Gastroesophageal sphincter (tissue), 4 donors: ENCODE measurements around the gene SYTL4. TPM values are rescaled to one million over a fixed set of nuclear protein-coding genes. Genes with fewer than 3 reads are reported as not detected.

Source experiments
- ATAC-seq: fragments of 150-250 bp; one replicate; pipeline ENCODE4 v1.9.1; 2016; ENCODE audit warnings: mild to moderate bottlenecking, moderate library complexity
- H3K27ac ChIP-seq, 4 donors: fragments of 200-600 bp; sonication (generic) in 3 of 4; 1 replicate in 3 of 4; 2 replicates in 1 of 4; pipeline ENCODE4 v1.5.1; 2016 to 2019
- H3K27me3 ChIP-seq: fragments of 200-600 bp; sonication (generic); one replicate; pipeline ENCODE4 v1.5.1; 2019
- H3K36me3 ChIP-seq, 2 donors: fragments of 200-600 bp; sonication (generic); one replicate each; pipeline ENCODE4 v1.5.1; 2019; ENCODE audit warnings: control low read depth in 1 of 2
- H3K4me1 ChIP-seq, 3 donors: fragments of 200-600 bp; sonication (generic); 1 replicate in 2 of 3; 2 replicates in 1 of 3; pipeline ENCODE4 v1.5.1; 2016 to 2019; ENCODE audit warnings: control low read depth in 2 of 3
- H3K4me3 ChIP-seq, 2 donors: fragments of 200-600 bp; sonication (generic); one replicate each; pipeline ENCODE4 v1.5.1; 2019; ENCODE audit warnings: mild to moderate bottlenecking in 1 of 2, moderate library complexity in 1 of 2
- H3K9me3 ChIP-seq, 3 donors: fragments of 200-600 bp; sonication (generic); one replicate each; pipeline ENCODE4 v1.5.1; 2017 to 2019; ENCODE audit warnings: control low read depth in 2 of 3
- CTCF ChIP-seq, 4 experiments: fragments of 200-600 bp in 2 of 4; fragments of 450-650 bp in 2 of 4; sonication (generic) in 1 of 4; IDR thresholded peaks; one replicate each; pipeline ENCODE4 v1.5.1; 2017 to 2019; ENCODE audit warnings: antibody characterized with exemption in 4 of 4, mild to moderate bottlenecking in 2 of 4, moderate library complexity in 2 of 4
- EP300 ChIP-seq: sonication (generic); formaldehyde crosslinking; IDR thresholded peaks from one replicate; pipeline ENCODE4 v1.6.1; 2017; ENCODE audit warnings: antibody characterized with exemption, mild to moderate bottlenecking
- POLR2A ChIP-seq, 2 donors: fragments of 450-650 bp; IDR thresholded peaks; one replicate each; pipeline ENCODE4 v1.6.1; 2017; ENCODE audit warnings: antibody characterized with exemption in 2 of 2, mild to moderate bottlenecking in 2 of 2, moderate library complexity in 1 of 2
- POLR2AphosphoS5 ChIP-seq: sonication (generic); formaldehyde crosslinking; IDR thresholded peaks from one replicate; pipeline ENCODE4 v1.6.1; 2017; ENCODE audit warnings: antibody characterized with exemption
- WGBS, 2 donors: methylation state at CpG; one replicate each; pipeline ENCODE4 v1.1.5; 2018; ENCODE audit warnings: low coverage in 1 of 2; 5-methylcytosine and 5-hydroxymethylcytosine counted together
- total RNA-seq, 4 donors: library from RNA; depleted of rRNA; stranded (reverse); fragments of >200 nt; gene quantifications; one replicate each; pipeline ENCODE4 v1.1.0, GENCODE V29; 2016

The SYTL4 gene
- total RNA-seq, 4 donors from 2014 or later: 18.6 to 33.6 (median 26.7) TPM

GRCh38 chrX:100645106-100645505 lies 86.8 kb downstream of the SYTL4 start:
- no peaks in the 10 kb centered on the region for H3K36me3 ChIP-seq
- H3K4me3 ChIP-seq: peak overlapping the region; percentile 11 to 42
- no peaks in the 10 kb centered on the region for H3K27me3 ChIP-seq
- 31 to 54% methylated on average over 2 to 3 of the region's 4 CpGs for WGBS, 2 donors
- peak overlapping the region in 2 of 4 donors; percentile 49 to 59 for H3K27ac ChIP-seq
- H3K9me3 ChIP-seq: no peaks in the 10 kb centered on the region
- H3K4me1 ChIP-seq: peaks cover 0 to 5% (median 2%) of the 10 kb centered on the region in 3 donors
- TF ChIP-seq POLR2AphosphoS5 (no peak), POLR2A (IDR thresholded peaks at IDR 0.05) (no peak), EP300 (no peak), CTCF (IDR thresholded peaks at IDR 0.05) (no peak)
- ATAC-seq: no peak

GRCh38 chrX:100643956-100644860 lies 87.7 kb downstream of the SYTL4 start, which contains the start of gene SRPX2:
Gene SRPX2, plus strand, starts transcription at chrX:100644199. Its CDS starts 2,124 bp downstream, at chrX:100646323.
- no peak for TF ChIP-seq CTCF (IDR thresholded peaks at IDR 0.05)
- no peak for TF ChIP-seq EP300
- peak; percentile 34 to 58 for TF ChIP-seq POLR2A (IDR thresholded peaks at IDR 0.05)
- peak; percentile 71 for TF ChIP-seq POLR2AphosphoS5
- no peaks in the 10 kb centered on the region for H3K27me3 ChIP-seq
- peak within 1 kb of the TSS; percentile 3 to 70 (median 54) for H3K27ac ChIP-seq
- H3K36me3 ChIP-seq: no peaks in the 10 kb centered on the region
- H3K9me3 ChIP-seq: no peaks in the 10 kb centered on the region
- 20 to 45% methylated on average over 4 to 6 of the region's 11 CpGs for WGBS, 2 donors
- H3K4me3 ChIP-seq: peak within 1 kb of the TSS; percentile 11 to 42
- H3K4me1 ChIP-seq: peaks cover 0 to 5% (median 2%) of the 10 kb centered on the region in 3 donors
- peak; percentile 91 for ATAC-seq

GRCh38 chrX:100643212-100643611 lies 88.7 kb downstream of the SYTL4 start:
- no peaks in the 10 kb centered on the region for H3K27me3 ChIP-seq
- no peaks in the 10 kb centered on the region for H3K9me3 ChIP-seq
- no peak for TF ChIP-seq CTCF (IDR thresholded peaks at IDR 0.05)
- TF ChIP-seq POLR2A (IDR thresholded peaks at IDR 0.05): no peak
- TF ChIP-seq POLR2AphosphoS5: no peak
- TF ChIP-seq EP300: no peak

GRCh38 chrX:100642290-100642689 lies 89.6 kb downstream of the SYTL4 start:
- no peak overlapping the region for H3K4me3 ChIP-seq
- H3K36me3 ChIP-seq: no peaks in the 10 kb centered on the region
- WGBS, 2 donors: 53 to 61% methylated on average over 2 to 3 of the region's 3 CpGs
- TF ChIP-seq POLR2A (IDR thresholded peaks at IDR 0.05): no peak
- TF ChIP-seq POLR2AphosphoS5: no peak
- no peak for TF ChIP-seq EP300
- TF ChIP-seq CTCF (IDR thresholded peaks at IDR 0.05): no peak
- H3K27ac ChIP-seq: no peak overlapping the region
- no peak for ATAC-seq
- no peaks in the 10 kb centered on the region for H3K27me3 ChIP-seq
- H3K4me1 ChIP-seq: peaks cover 0 to 2% (median under 1%) of the 10 kb centered on the region in 3 donors
- H3K9me3 ChIP-seq: no peaks in the 10 kb centered on the region

More at GRCh38 chrX:100643212-100643611, 88.7 kb downstream of the SYTL4 start:
- Histone ChIP-seq H3K27ac (peak overlapping the region in 3 of 4 donors; percentile 41 to 70 (median 45)), H3K36me3 (no peaks in the 10 kb centered on the region), H3K4me3 (no peak overlapping the region), H3K4me1 (peaks cover 0 to 5% (median 2%) of the 10 kb centered on the region in 3 donors)
- WGBS, 2 donors: 60 to 80% methylated on average over 3 of the region's 11 CpGs
- ATAC-seq: no peak
